Upper lobe of left lung (tissue), 6 donors: ENCODE results near the gene CNGA3. TPM values are rescaled to one million over a fixed set of nuclear protein-coding genes. Genes with fewer than 3 reads are reported as not detected.

ENCODE experiments used
- ATAC-seq, 2 donors: fragments of 200-7000 bp; cut with Tn5 transposase; one replicate each; pipeline ENCODE4 v1.9.1; 2022; ENCODE audit warnings: mild to moderate bottlenecking in 2 of 2, moderate library complexity in 2 of 2; ENCODE audit not compliant: low FRiP score in 2 of 2
- DNase-seq, 2 donors: peaks; one replicate each; pipeline ENCODE4 v3.0.0-alpha.2; 2019 to 2020
- H3K27ac ChIP-seq, 4 donors: fragments of 200-600 bp; sonication (generic); one replicate each; pipeline ENCODE4 v1.5.1; 2016 to 2019
- H3K27me3 ChIP-seq, 4 donors: fragments of 200-600 bp; sonication (generic); one replicate each; pipeline ENCODE4 v1.5.1; 2017 to 2019
- H3K36me3 ChIP-seq, 4 donors: fragments of 200-600 bp; sonication (generic); one replicate each; pipeline ENCODE4 v1.5.1; 2016 to 2019
- H3K4me1 ChIP-seq, 4 donors: fragments of 200-600 bp; sonication (generic); one replicate each; pipeline ENCODE4 v1.5.1; 2018 to 2019
- H3K4me3 ChIP-seq, 4 donors: fragments of 200-600 bp; sonication (generic); one replicate each; pipeline ENCODE4 v1.5.1; 2017 to 2019; ENCODE audit warnings: mild to moderate bottlenecking in 2 of 4, moderate library complexity in 1 of 4
- H3K9me3 ChIP-seq, 4 donors: fragments of 200-600 bp; sonication (generic); one replicate each; pipeline ENCODE4 v1.5.1; 2018 to 2019
- CTCF ChIP-seq, 6 experiments: fragments of 450-650 bp in 4 of 6; fragments of 200-600 bp in 2 of 6; sonication (generic) in 2 of 6; IDR thresholded peaks; one replicate each; pipeline ENCODE4 v1.5.1; 2016 to 2019; ENCODE audit warnings: antibody characterized with exemption in 6 of 6
- EP300 ChIP-seq, 4 donors: sonication (generic); formaldehyde crosslinking; IDR thresholded peaks; one replicate each; pipeline ENCODE4 v1.5.1; 2017; ENCODE audit warnings: antibody characterized with exemption in 4 of 4, control low read depth in 2 of 4
- POLR2A ChIP-seq, 4 donors: fragments of 450-650 bp; IDR thresholded peaks; one replicate each; pipeline ENCODE4 v1.5.1; 2016 to 2017; ENCODE audit warnings: antibody characterized with exemption in 4 of 4, mild to moderate bottlenecking in 2 of 4
- POLR2AphosphoS5 ChIP-seq, 2 donors: sonication (generic); formaldehyde crosslinking; IDR thresholded peaks; one replicate each; pipeline ENCODE4 v1.5.1; 2017; ENCODE audit warnings: antibody characterized with exemption in 2 of 2
- WGBS, 2 donors: methylation state at CpG; one replicate each; pipeline ENCODE4 v1.1.5; 2017 to 2018; 5-methylcytosine and 5-hydroxymethylcytosine counted together
- total RNA-seq, 6 donors: library from RNA; depleted of rRNA in 4 of 6; stranded (reverse); fragments of >200 nt in 4 of 6; gene quantifications; one replicate each; pipeline versions ENCODE4 v1.1.0 to v1.2.1, GENCODE V29; 2016 to 2021
- donor health status: DM: no; HTN: no; CAD: no; lungs with moderate emphysema.
- donor health status: DM: no; HTN: yes; CAD: no; lungs with severe emphysema.

The CNGA3 gene
- total RNA-seq, result 1 to 10 TPM in 1 of 6 donors, under 1 TPM in 3, not detected in 2; 0.22 to 1.0 (median 0.75) TPM

GRCh38 chr2:98346311-98347236, at the start of gene CNGA3:
CNGA3 (plus strand) TSS chr2:98346456; CDS start chr2:98369976, 23,520 bp downstream.
- ATAC-seq (peak in 1 of 2 donors; percentile 76), DNase-seq (peak in 1 of 2 donors; percentile 90)
- Histone ChIP-seq H3K27me3 (peaks cover 0 to 31% (median 21%) of the 10 kb centered on the region in 4 donors), H3K4me1 (peaks cover 0 to 15% (median 11%) of the 10 kb centered on the region in 4 donors), H3K9me3 (no peaks in the 10 kb centered on the region), H3K27ac (no peak within 1 kb of the TSS), H3K4me3 (peak within 1 kb of the TSS in 1 of 4 donors; percentile 10), H3K36me3 (no peaks in the 10 kb centered on the region)
- WGBS, 2 donors, result 5 to 9% methylated on average over 11 to 46 of the region's 72 CpGs
- TF ChIP-seq POLR2AphosphoS5 (IDR thresholded peaks at IDR 0.05), result no peak
- no peak for TF ChIP-seq EP300 (IDR thresholded peaks at IDR 0.05)
- peak in 1 of 6 experiments; percentile 23 for TF ChIP-seq CTCF (IDR thresholded peaks at IDR 0.05)
- TF ChIP-seq POLR2A (IDR thresholded peaks at IDR 0.05), result no peak

- peaks cover 0 to 5% (median 0%) of the 10 kb centered on the region in 4 donors for H3K4me1 ChIP-seq
- no peak for DNase-seq
- H3K4me3 ChIP-seq, result no peak overlapping the region
- ATAC-seq, result no peak
- TF ChIP-seq CTCF (IDR thresholded peaks at IDR 0.05) (no peak), POLR2AphosphoS5 (IDR thresholded peaks at IDR 0.05) (no peak), EP300 (IDR thresholded peaks at IDR 0.05) (no peak), POLR2A (IDR thresholded peaks at IDR 0.05) (no peak)
- H3K27me3 ChIP-seq, result no peaks in the 10 kb centered on the region
- H3K27ac ChIP-seq, result no peak overlapping the region
- 73 to 77% methylated on average over 11 to 12 of the region's 12 CpGs for WGBS, 2 donors
- no peaks in the 10 kb centered on the region for H3K36me3 ChIP-seq
- no peaks in the 10 kb centered on the region for H3K9me3 ChIP-seq
These were observed 48.2 kb upstream of the CNGA3 start for GRCh38 chr2:98297817-98298682.

- Histone ChIP-seq H3K4me1 (peaks cover 0 to 5% (median 0%) of the 10 kb centered on the region in 4 donors), H3K4me3 (no peak overlapping the region), H3K27me3 (no peaks in the 10 kb centered on the region), H3K27ac (no peak overlapping the region), H3K9me3 (no peaks in the 10 kb centered on the region), H3K36me3 (no peaks in the 10 kb centered on the region)
- no peak for TF ChIP-seq POLR2AphosphoS5 (IDR thresholded peaks at IDR 0.05)
- no peak for TF ChIP-seq CTCF (IDR thresholded peaks at IDR 0.05)
- TF ChIP-seq EP300 (IDR thresholded peaks at IDR 0.05), result no peak
- no peak for TF ChIP-seq POLR2A (IDR thresholded peaks at IDR 0.05)
- DNase-seq (no peak), ATAC-seq (no peak)
- WGBS, 2 donors, result 58 to 65% methylated on average over 6 of the region's 6 CpGs
These were observed 47.5 kb upstream of the CNGA3 start for GRCh38 chr2:98298683-98299164.

GRCh38 chr2:98299211-98299905, 46.9 kb upstream of the CNGA3 start:
- WGBS, 2 donors, result 68 to 74% methylated on average over 5 to 8 of the region's 8 CpGs
- no peaks in the 10 kb centered on the region for H3K27me3 ChIP-seq
- peaks cover 0 to 5% (median 0%) of the 10 kb centered on the region in 4 donors for H3K4me1 ChIP-seq

More at GRCh38 chr2:98299211-98299905, 46.9 kb upstream of the CNGA3 start:
- TF ChIP-seq CTCF (IDR thresholded peaks at IDR 0.05) (no peak), POLR2AphosphoS5 (IDR thresholded peaks at IDR 0.05) (no peak), POLR2A (IDR thresholded peaks at IDR 0.05) (no peak), EP300 (IDR thresholded peaks at IDR 0.05) (no peak)
- no peak for DNase-seq
- no peaks in the 10 kb centered on the region for H3K36me3 ChIP-seq
- no peaks in the 10 kb centered on the region for H3K9me3 ChIP-seq
- H3K27ac ChIP-seq, result no peak overlapping the region
- no peak for ATAC-seq
- no peak overlapping the region for H3K4me3 ChIP-seq
